Loucy (cell line): Measurements from ENCODE around the gene CHMP1A.

Experiments used
- H2AFZ ChIP-seq: fragments of 200-600 bp; sonication (generic); 2 replicates; pipeline ENCODE4 v1.6.0; 2016; ENCODE audit warnings: antibody characterized with exemption, mild to moderate bottlenecking, low read length, moderate library complexity
- H3F3A ChIP-seq: fragments of 200-600 bp; 2 replicates; pipeline ENCODE4 v1.6.0; 2016; ENCODE audit warnings: antibody characterized with exemption, low read depth, mild to moderate bottlenecking
- H3K27me3 ChIP-seq: fragments of 200-600 bp; sonication (generic); 2 replicates; pipeline ENCODE4 v1.6.1; 2014; ENCODE audit warnings: low read length, mild to moderate bottlenecking; ENCODE audit not compliant: insufficient read depth, poor library complexity, severe bottlenecking
- H3K36me3 ChIP-seq: fragments of 200-600 bp; sonication (generic); 2 replicates; pipeline ENCODE4 v1.6.1; 2016; ENCODE audit warnings: low read length; ENCODE audit not compliant: insufficient read depth
- H3K4me1 ChIP-seq: fragments of 200-600 bp; sonication (generic); 2 replicates; pipeline ENCODE4 v1.5.1; 2014; ENCODE audit warnings: low read length, mild to moderate bottlenecking; ENCODE audit not compliant: insufficient read depth, poor library complexity, severe bottlenecking
- H3K4me2 ChIP-seq: fragments of 200-600 bp; sonication (generic); 2 replicates; pipeline ENCODE4 v1.6.0; 2014; ENCODE audit warnings: antibody characterized with exemption, low read length, low read depth, mild to moderate bottlenecking; ENCODE audit not compliant: poor library complexity, severe bottlenecking
- H3K4me3 ChIP-seq: fragments of 200-600 bp; sonication (generic); 2 replicates; pipeline ENCODE4 v1.5.1; 2014; ENCODE audit warnings: low read length, mild to moderate bottlenecking, mixed read lengths; ENCODE audit not compliant: poor library complexity, severe bottlenecking
- H3K79me2 ChIP-seq: fragments of 200-600 bp; sonication (generic); 2 replicates; pipeline ENCODE4 v1.6.1; 2014; ENCODE audit warnings: low read length; ENCODE audit not compliant: insufficient read depth
- H3K9ac ChIP-seq: fragments of 200-600 bp; sonication (generic); 2 replicates; pipeline ENCODE4 v1.6.0; 2014; ENCODE audit warnings: mild to moderate bottlenecking, low read depth, low read length, moderate library complexity; ENCODE audit not compliant: poor library complexity, severe bottlenecking
- H3K9me2 ChIP-seq: fragments of 200-600 bp; sonication (generic); replicated peaks from 2 replicates; pipeline ENCODE4 v1.6.1; 2016; ENCODE audit warnings: low read depth, low read length, mixed read lengths
- H3K9me3 ChIP-seq: fragments of 200-600 bp; sonication (generic); 2 replicates; pipeline ENCODE4 v1.6.1; 2014; ENCODE audit warnings: mild to moderate bottlenecking, antibody characterized with exemption, low read length, low read depth; ENCODE audit not compliant: insufficient read depth
- H4K20me1 ChIP-seq: fragments of 200-600 bp; sonication (generic); 2 replicates; pipeline ENCODE4 v1.6.0; 2014; ENCODE audit warnings: antibody characterized with exemption, low read length, mild to moderate bottlenecking; ENCODE audit not compliant: insufficient read depth, poor library complexity, severe bottlenecking
- EZH2phosphoT487 ChIP-seq: fragments of 200-600 bp; IDR thresholded peaks from 2 replicates; pipeline ENCODE4 v1.6.1; 2018; ENCODE audit warnings: antibody characterized with exemption, mild to moderate bottlenecking, moderate library complexity, borderline replicate concordance
- TF ChIP-seq, protein P1 (sequence below): fragments of 200-600 bp; sonication (generic); conservative IDR thresholded peaks from 2 replicates; pipeline ENCODE4 v1.5.1; 2014; ENCODE audit warnings: mild to moderate bottlenecking, antibody characterized with exemption, low read length

The CHMP1A gene

DNA sequence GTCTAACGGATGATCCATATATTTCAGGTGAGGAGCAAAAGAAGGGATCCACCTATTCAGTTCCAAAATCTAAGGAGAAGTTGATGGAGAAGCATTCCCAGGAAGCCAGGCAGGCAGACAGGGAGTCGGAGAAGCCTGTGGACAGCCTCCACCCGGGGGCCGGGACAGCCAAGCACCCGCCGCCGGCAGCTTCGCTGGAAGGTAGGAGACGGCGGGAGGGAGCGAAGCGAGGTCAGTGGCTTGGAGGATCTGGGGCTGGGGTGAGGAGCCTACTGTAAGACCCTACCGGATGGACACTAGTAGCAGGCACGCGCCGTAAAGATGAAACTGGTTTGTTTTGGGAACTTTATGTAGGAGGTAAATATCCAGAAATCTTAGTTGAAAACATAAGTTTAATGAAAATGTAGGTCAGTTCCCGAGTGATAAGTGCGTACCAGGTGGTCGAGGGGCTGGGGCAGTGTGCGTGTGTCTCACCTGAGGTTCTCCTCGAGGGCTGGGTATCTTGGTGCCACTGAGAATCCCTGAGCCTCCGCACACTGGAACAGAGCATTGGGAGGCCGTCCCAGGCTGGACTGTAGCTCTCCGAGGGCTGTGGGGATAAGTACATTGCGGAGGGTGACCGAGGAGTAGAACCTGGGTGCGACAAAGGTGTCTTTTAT, 842 bp upstream of the CHMP1A start:
- Histone ChIP-seq H3K79me2 (peaks cover 38% of the 10 kb centered on the region), H2AFZ (peak overlapping the region; percentile 88), H4K20me1 (peaks cover 7% of the 10 kb centered on the region), H3K4me3 (peak overlapping the region; percentile 93), H3K9ac (peak overlapping the region; percentile 93), H3K27me3 (no peaks in the 10 kb centered on the region), H3K9me3 (no peaks in the 10 kb centered on the region), H3K4me2 (peak overlapping the region; percentile 93), H3F3A (no peaks in the 10 kb centered on the region), H3K36me3 (no peaks in the 10 kb centered on the region), H3K4me1 (peaks cover 4% of the 10 kb centered on the region), H3K9me2 (no peaks in the 10 kb centered on the region)
- TF ChIP-seq, protein P1, sequence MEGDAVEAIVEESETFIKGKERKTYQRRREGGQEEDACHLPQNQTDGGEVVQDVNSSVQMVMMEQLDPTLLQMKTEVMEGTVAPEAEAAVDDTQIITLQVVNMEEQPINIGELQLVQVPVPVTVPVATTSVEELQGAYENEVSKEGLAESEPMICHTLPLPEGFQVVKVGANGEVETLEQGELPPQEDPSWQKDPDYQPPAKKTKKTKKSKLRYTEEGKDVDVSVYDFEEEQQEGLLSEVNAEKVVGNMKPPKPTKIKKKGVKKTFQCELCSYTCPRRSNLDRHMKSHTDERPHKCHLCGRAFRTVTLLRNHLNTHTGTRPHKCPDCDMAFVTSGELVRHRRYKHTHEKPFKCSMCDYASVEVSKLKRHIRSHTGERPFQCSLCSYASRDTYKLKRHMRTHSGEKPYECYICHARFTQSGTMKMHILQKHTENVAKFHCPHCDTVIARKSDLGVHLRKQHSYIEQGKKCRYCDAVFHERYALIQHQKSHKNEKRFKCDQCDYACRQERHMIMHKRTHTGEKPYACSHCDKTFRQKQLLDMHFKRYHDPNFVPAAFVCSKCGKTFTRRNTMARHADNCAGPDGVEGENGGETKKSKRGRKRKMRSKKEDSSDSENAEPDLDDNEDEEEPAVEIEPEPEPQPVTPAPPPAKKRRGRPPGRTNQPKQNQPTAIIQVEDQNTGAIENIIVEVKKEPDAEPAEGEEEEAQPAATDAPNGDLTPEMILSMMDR: no peak
- no peak for TF ChIP-seq EZH2phosphoT487

DNA sequence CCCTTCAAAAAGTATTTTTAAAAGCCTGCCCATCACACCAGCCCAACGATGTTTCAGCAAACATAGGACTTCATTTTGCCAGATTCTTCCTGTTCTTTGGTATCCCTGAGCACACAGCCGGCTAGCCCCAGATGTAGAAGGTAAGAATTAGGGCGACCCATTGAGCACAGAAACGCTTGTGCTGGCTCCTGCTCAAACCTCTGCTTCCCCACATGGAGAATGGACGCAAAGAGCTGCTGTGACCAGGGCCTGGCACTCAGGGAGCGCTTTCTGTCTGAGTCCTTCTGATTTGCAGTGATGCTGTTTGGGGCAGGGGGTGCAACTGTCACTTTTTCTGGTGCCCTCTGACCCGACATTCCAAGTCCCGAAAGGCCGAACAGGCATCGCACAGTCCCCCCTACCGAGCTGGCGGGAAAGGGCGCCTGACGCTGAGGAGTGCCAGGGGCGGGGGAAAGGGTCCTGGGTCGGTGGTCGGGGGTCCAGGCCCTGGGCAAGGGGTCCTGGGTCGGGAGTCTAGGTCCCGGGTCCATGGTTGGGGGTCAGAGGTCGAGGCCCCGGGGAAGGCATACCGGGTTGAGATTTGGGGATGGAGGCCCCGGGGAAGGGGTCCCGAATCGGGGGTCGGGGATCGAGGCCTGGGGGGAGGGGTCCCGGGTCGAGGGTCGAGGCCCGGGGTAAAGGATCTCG, 930 bp downstream of the CHMP1A start:
- Histone ChIP-seq H4K20me1 (peaks cover 7% of the 10 kb centered on the region), H3K9ac (peak overlapping the region; percentile 93), H3K79me2 (peaks cover 38% of the 10 kb centered on the region)

DNA sequence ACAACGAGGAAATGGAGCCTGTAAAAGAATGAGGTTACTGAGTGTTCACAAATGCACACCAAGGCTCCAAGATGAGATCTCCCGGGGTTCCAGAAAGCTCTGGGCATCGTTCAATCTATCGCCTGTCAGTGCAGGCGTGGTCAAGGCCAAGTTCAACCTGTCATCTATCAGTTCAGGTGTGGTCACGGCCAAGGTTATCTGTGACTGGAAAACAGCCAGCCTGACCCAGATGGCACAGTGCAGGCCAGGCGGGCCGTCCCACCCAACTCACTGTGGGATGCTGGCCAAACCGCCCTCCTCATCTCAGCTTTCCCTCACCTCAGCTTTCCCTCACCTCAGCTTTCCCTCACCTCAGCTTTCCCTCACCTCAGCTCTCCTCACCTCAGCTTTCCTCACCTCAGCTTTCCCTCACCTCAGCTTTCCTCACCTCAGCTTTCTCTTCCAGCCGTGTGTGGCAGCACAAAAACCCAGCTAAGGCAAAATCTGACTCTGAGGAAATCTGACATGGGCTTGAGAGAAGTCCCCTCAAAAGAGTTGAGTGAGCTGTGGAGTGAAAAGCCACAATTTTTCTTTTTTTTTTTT, 2.4 kb downstream of the CHMP1A start:
- no peak for TF ChIP-seq EZH2phosphoT487
- TF ChIP-seq, protein P1: no peak
- Histone ChIP-seq H3K4me2 (peak overlapping the region; percentile 34), H3K27me3 (no peaks in the 10 kb centered on the region), H3K79me2 (peaks cover 38% of the 10 kb centered on the region), H3F3A (no peaks in the 10 kb centered on the region), H3K36me3 (no peaks in the 10 kb centered on the region), H3K9me2 (no peaks in the 10 kb centered on the region), H3K9ac (no peak overlapping the region), H3K4me1 (peaks cover 4% of the 10 kb centered on the region), H3K9me3 (no peaks in the 10 kb centered on the region), H3K4me3 (no peak overlapping the region), H2AFZ (no peak overlapping the region), H4K20me1 (peaks cover 7% of the 10 kb centered on the region)

More for the DNA sequence above, 930 bp downstream of the CHMP1A start:
- H3K36me3 ChIP-seq: no peaks in the 10 kb centered on the region
- no peaks in the 10 kb centered on the region for H3K27me3 ChIP-seq
- no peak overlapping the region for H2AFZ ChIP-seq
- no peaks in the 10 kb centered on the region for H3F3A ChIP-seq
- H3K4me3 ChIP-seq: peak overlapping the region; percentile 93
- H3K9me3 ChIP-seq: no peaks in the 10 kb centered on the region
- H3K4me2 ChIP-seq: peak overlapping the region; percentile 69
- H3K9me2 ChIP-seq: no peaks in the 10 kb centered on the region
- TF ChIP-seq, protein P1: no peak
- TF ChIP-seq EZH2phosphoT487: no peak
- peaks cover 4% of the 10 kb centered on the region for H3K4me1 ChIP-seq
